Measurements from ENCODE around the gene TRIM6. TPM values are rescaled to one million over a fixed set of nuclear protein-coding genes. Genes with fewer than 3 reads are reported as not detected.
"Not testable (repeated sequence)": the region's sequence is repeated elsewhere in the genome, so short reads cannot be mapped to it uniquely, and the experiment has no call there.

The TRIM6 gene
- total RNA-seq, 2 experiments from 2014 or later, result not detected

DNA sequence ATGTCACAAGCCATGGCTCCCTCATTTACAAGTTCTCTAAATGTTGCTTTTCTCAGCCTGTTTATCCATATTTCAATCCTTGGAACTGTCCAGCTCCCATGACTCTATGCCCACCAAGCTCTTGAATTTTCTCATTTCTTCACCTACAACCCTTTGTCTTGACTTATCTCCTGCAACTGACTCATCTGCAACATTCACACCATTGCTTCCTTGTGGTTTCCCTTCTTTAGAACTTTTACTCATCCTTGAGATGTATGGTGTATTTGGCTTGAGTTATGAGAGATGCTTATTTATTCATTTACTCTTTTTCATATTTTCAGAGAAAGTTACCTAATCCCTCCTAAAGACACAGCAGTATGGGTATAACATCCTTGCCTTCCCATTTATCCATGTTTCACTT lies 47.1 kb downstream of the TRIM6 start:
- no peaks in the 10 kb centered on the region for H3K27me3 ChIP-seq (ENCODE audit: control insufficient read depth in 1 of 2, insufficient read depth in 2 of 2, low read length in 2 of 2)
- H3K4me1 ChIP-seq (ENCODE audit: insufficient read depth, low read length), result no peaks in the 10 kb centered on the region
- no peaks in the 10 kb centered on the region for H3K9me3 ChIP-seq (ENCODE audit: control insufficient read depth in 1 of 2, insufficient read depth in 1 of 2, low read length in 2 of 2)
- no peak overlapping the region for H3K4me3 ChIP-seq (ENCODE audit: low read length)
- Mint-ChIP-seq H3K4me1 (ENCODE audit: low read depth) (no peaks in the 10 kb centered on the region), H3K36me3 (ENCODE audit: low read depth) (peaks cover 74% of the 10 kb centered on the region), H3K27me3 (no peaks in the 10 kb centered on the region), H3K27ac (no peak overlapping the region), H3K4me3 (no peak overlapping the region), H3K9me3 (no peaks in the 10 kb centered on the region)
- no peak for TF ChIP-seq CTCF (IDR thresholded peaks at IDR 0.05)
- intact Hi-C loops (cut with DNase I, micrococcal nuclease), result no loop called here
- peaks cover 22% of the 10 kb centered on the region for H3K36me3 ChIP-seq (ENCODE audit: insufficient read depth, low read length)
- DNase-seq, result no peak
- POLR2A ChIA-PET, result no interaction called here
- no peak for ATAC-seq (ENCODE audit: poor library complexity)
- no peak overlapping the region for H3K27ac ChIP-seq (ENCODE audit: low read depth in 1 of 2, low read length in 2 of 2)
- CTCF ChIA-PET, result no interaction called here

- H3K27me3 Mint-ChIP-seq, result no peaks in the 10 kb centered on the region
- ChIA-PET CTCF (interaction anchor here (0.6 kb wide), 1 partner anchor 9 kb away, joined by 3 read pairs; no protein-coding TSS in a partner anchor), POLR2A (no interaction called here)
- Histone ChIP-seq H3K4me1 (ENCODE audit: insufficient read depth, low read length) (no peaks in the 10 kb centered on the region), H3K9me3 (ENCODE audit: control insufficient read depth in 1 of 2, insufficient read depth in 1 of 2, low read length in 2 of 2) (no peaks in the 10 kb centered on the region), H3K27me3 (ENCODE audit: control insufficient read depth in 1 of 2, insufficient read depth in 2 of 2, low read length in 2 of 2) (no peaks in the 10 kb centered on the region), H3K27ac (ENCODE audit: low read depth in 1 of 2, low read length in 2 of 2) (no peak overlapping the region), H3K4me3 (ENCODE audit: low read length) (no peak overlapping the region), H3K36me3 (ENCODE audit: insufficient read depth, low read length) (peaks cover 22% of the 10 kb centered on the region)
- no peak for TF ChIP-seq CTCF (IDR thresholded peaks at IDR 0.05)
- H3K4me1 Mint-ChIP-seq (ENCODE audit: low read depth), result no peaks in the 10 kb centered on the region
- intact Hi-C loops (cut with DNase I, micrococcal nuclease), result no loop called here
- H3K9me3 Mint-ChIP-seq, result no peaks in the 10 kb centered on the region
- no peak for ATAC-seq (ENCODE audit: poor library complexity)
- H3K27ac Mint-ChIP-seq, result no peak overlapping the region
- no peak overlapping the region for H3K4me3 Mint-ChIP-seq
- H3K36me3 Mint-ChIP-seq (ENCODE audit: low read depth), result peaks cover 51% of the 10 kb centered on the region
- DNase-seq, result no peak
Observed at GRCh38 chr11:5646139-5646538, 49.7 kb downstream of the TRIM6 start.

- DNase-seq, result no peak
- Histone ChIP-seq H3K4me3 (ENCODE audit: low read length) (no peak overlapping the region), H3K4me1 (ENCODE audit: insufficient read depth, low read length) (no peaks in the 10 kb centered on the region), H3K27ac (ENCODE audit: low read depth in 1 of 2, low read length in 2 of 2) (no peak overlapping the region), H3K36me3 (ENCODE audit: insufficient read depth, low read length) (no peaks in the 10 kb centered on the region), H3K27me3 (ENCODE audit: control insufficient read depth in 1 of 2, insufficient read depth in 2 of 2, low read length in 2 of 2) (no peaks in the 10 kb centered on the region), H3K9me3 (ENCODE audit: control insufficient read depth in 1 of 2, insufficient read depth in 1 of 2, low read length in 2 of 2) (peaks cover 4 to 9% of the 10 kb centered on the region in 2 experiments)
- no peak overlapping the region for H3K4me3 Mint-ChIP-seq
- H3K4me1 Mint-ChIP-seq (ENCODE audit: low read depth), result no peaks in the 10 kb centered on the region
- H3K27ac Mint-ChIP-seq, result no peak overlapping the region
- peaks cover 2% of the 10 kb centered on the region for H3K9me3 Mint-ChIP-seq
- POLR2A ChIA-PET, result no interaction called here
- no peak for TF ChIP-seq CTCF (IDR thresholded peaks at IDR 0.05)
- CTCF ChIA-PET, result no interaction called here
- H3K27me3 Mint-ChIP-seq, result no peaks in the 10 kb centered on the region
- intact Hi-C loops (cut with DNase I, micrococcal nuclease), result no loop called here
- ATAC-seq (ENCODE audit: poor library complexity), result no peak
- peaks cover 16% of the 10 kb centered on the region for H3K36me3 Mint-ChIP-seq (ENCODE audit: low read depth)
Observed at GRCh38 chr11:5655474-5655873, 59.0 kb downstream of the TRIM6 start.

GRCh38 chr11:5656956-5657355 lies 60.5 kb downstream of the TRIM6 start:
- H3K27ac Mint-ChIP-seq; H3K4me3 Mint-ChIP-seq; H3K4me1 Mint-ChIP-seq (ENCODE audit: low read depth); intact Hi-C loops (cut with DNase I, micrococcal nuclease); H3K9me3 ChIP-seq (ENCODE audit: control insufficient read depth in 1 of 2, insufficient read depth in 1 of 2, low read length in 2 of 2); POLR2A ChIA-PET; H3K9me3 Mint-ChIP-seq; H3K27me3 Mint-ChIP-seq; H3K27ac ChIP-seq (ENCODE audit: low read depth in 1 of 2, low read length in 2 of 2); H3K27me3 ChIP-seq (ENCODE audit: control insufficient read depth in 1 of 2, insufficient read depth in 2 of 2, low read length in 2 of 2); ATAC-seq (ENCODE audit: poor library complexity); DNase-seq; H3K4me1 ChIP-seq (ENCODE audit: insufficient read depth, low read length); H3K4me3 ChIP-seq (ENCODE audit: low read length); H3K36me3 ChIP-seq (ENCODE audit: insufficient read depth, low read length): not testable (repeated sequence)
- peaks cover 25% of the 10 kb centered on the region for H3K36me3 Mint-ChIP-seq (ENCODE audit: low read depth)
- CTCF ChIA-PET, result interaction anchor here (0.7 kb wide), 1 partner anchor 14 kb away, joined by 3 read pairs; no protein-coding TSS in a partner anchor
